Lung (tissue), 12 donors: ENCODE results near the gene SLC25A27. TPM values are rescaled to one million over a fixed set of nuclear protein-coding genes. Genes with fewer than 3 reads are reported as not detected.

Experiments
- ATAC-seq: fragments of 200-7000 bp; cut with Tn5 transposase; one replicate; pipeline ENCODE4 v1.9.1; 2020; ENCODE audit warnings: moderate number of reproducible peaks; ENCODE audit not compliant: insufficient read depth, low FRiP score
- DNase-seq, 3 donors: peaks; one replicate each; pipeline ENCODE4 v3.0.0-alpha.2; 2013 to 2017
- H3K27ac ChIP-seq, 2 donors: one replicate each; pipeline ENCODE4 v1.5.1; 2013; ENCODE audit warnings: mild to moderate bottlenecking in 2 of 2, moderate library complexity in 2 of 2, control low read depth in 1 of 2, inconsistent platforms in 1 of 2, low read depth in 1 of 2, low read length in 1 of 2
- H3K27me3 ChIP-seq, 3 donors: one replicate each; pipeline ENCODE4 v1.5.1; 2013; ENCODE audit warnings: low read length in 2 of 3; ENCODE audit not compliant: control insufficient read depth in 3 of 3, insufficient read depth in 3 of 3
- H3K36me3 ChIP-seq, 4 donors: one replicate each; pipeline ENCODE4 v1.5.1; 2013; ENCODE audit warnings: low read length in 4 of 4, mild to moderate bottlenecking in 1 of 4, moderate library complexity in 1 of 4; ENCODE audit not compliant: control insufficient read depth in 4 of 4, insufficient read depth in 4 of 4
- H3K4me1 ChIP-seq, 5 donors: one replicate each; pipeline ENCODE4 v1.5.1; 2013; ENCODE audit warnings: low read length in 5 of 5, mild to moderate bottlenecking in 2 of 5, moderate library complexity in 1 of 5; ENCODE audit not compliant: control insufficient read depth in 5 of 5, insufficient read depth in 5 of 5
- H3K4me3 ChIP-seq: one replicate; pipeline ENCODE4 v1.5.1; 2013; ENCODE audit warnings: mild to moderate bottlenecking, control low read depth, moderate library complexity
- H3K9ac ChIP-seq, 2 donors: one replicate each; pipeline ENCODE4 v1.5.1; 2013; ENCODE audit warnings: low read length in 2 of 2, control low read depth in 1 of 2; ENCODE audit not compliant: insufficient read depth in 1 of 2
- H3K9me3 ChIP-seq, 4 donors: one replicate each; pipeline ENCODE4 v1.5.1; 2013; ENCODE audit warnings: low read length in 3 of 4, mild to moderate bottlenecking in 1 of 4, moderate library complexity in 1 of 4; ENCODE audit not compliant: control insufficient read depth in 4 of 4, insufficient read depth in 3 of 4
- CTCF ChIP-seq: IDR thresholded peaks from 2 replicates; pipeline ENCODE4 v1.5.1; 2012; ENCODE audit warnings: mild to moderate bottlenecking; ENCODE audit errors: control extremely low read depth, extremely low read depth
- WGBS, 2 donors: extraction: QIAGEN DNeasy Blood & Tissue Kit; methylation state at CpG; one replicate each; pipeline ENCODE4 v1.1.7; 2013; 5-methylcytosine and 5-hydroxymethylcytosine counted together
- polyA plus RNA-seq, 2 donors: library from polyadenylated mRNA; stranded (reverse); fragments of 200-250 nt; gene quantifications; one replicate each; pipeline ENCODE4 v1.2.1, GENCODE V29; 2013
- total RNA-seq, 2 donors: library from RNA; depleted of rRNA in 1 of 2; stranded (reverse); fragments of >200 nt in 1 of 2; gene quantifications; one replicate each; pipeline ENCODE4 v1.2.1, GENCODE V29; 2014 to 2021
- donor health status: control.
- donor health status: control.
- donor health status: Bipolar disorder and iron deficiency.
- donor health status: healthy.
- donor health status: DM: yes; HTN: yes; CAD: no.

The SLC25A27 gene
- total and polyA plus RNA-seq, 4 donors: 2.9 to 99.3 (median 12.2) TPM

DNA sequence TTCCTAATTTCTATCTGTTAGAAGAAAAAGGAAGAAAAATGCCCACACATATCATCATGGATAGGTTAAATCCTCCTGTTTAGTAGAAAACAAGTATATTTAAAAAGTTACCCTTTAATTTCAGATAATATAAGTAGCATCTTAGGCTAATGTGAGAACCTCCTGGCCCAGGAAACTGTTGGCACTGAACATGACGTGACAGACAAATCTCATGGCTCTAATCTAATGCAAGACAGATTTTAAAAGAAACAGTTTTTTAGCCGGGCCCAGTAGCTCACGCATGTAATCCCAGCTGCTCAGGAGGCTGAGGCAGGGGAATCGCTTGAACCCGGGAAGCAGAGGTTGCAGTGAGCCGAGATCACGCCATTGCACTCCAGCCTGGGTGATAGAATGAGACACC is 23.1 kb upstream of the SLC25A27 start:
- 94 to 97% methylated on average over 7 of the region's 7 CpGs for WGBS, 2 donors
- TF ChIP-seq CTCF: no peak
- H3K4me3 ChIP-seq: no peak overlapping the region
- H3K36me3 ChIP-seq: peaks cover 0 to 2% (median 0%) of the 10 kb centered on the region in 4 donors
- ATAC-seq (no peak), DNase-seq (no peak)
- no peak overlapping the region for H3K9ac ChIP-seq
- no peaks in the 10 kb centered on the region for H3K9me3 ChIP-seq
- peaks cover 0 to 4% (median 0%) of the 10 kb centered on the region in 5 donors for H3K4me1 ChIP-seq
- no peak overlapping the region for H3K27ac ChIP-seq
- H3K27me3 ChIP-seq: no peaks in the 10 kb centered on the region

DNA sequence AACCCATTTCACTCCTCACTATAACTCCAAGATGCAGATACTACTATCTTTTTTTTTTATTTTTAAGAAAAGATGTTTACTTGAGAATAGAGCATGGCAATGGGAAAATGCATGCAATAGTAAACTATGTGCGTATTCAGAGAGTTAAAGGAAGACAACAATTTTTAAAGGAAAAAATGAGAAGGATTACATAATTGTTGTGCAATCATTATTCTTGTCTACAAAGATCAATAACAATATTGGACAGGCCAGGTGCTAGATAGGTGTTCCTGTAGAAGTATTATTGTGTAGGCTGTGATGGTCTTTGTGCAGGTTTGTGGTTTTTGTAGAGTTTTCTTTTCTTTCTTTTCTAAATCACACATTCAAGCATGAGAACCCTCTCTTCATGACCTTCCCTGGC is 20.7 kb upstream of the SLC25A27 start:
- no peaks in the 10 kb centered on the region for H3K27me3 ChIP-seq
- H3K9me3 ChIP-seq: no peaks in the 10 kb centered on the region
- peaks cover 0 to 6% (median 0%) of the 10 kb centered on the region in 5 donors for H3K4me1 ChIP-seq
- TF ChIP-seq CTCF: no peak
- no peak for DNase-seq
- H3K9ac ChIP-seq: no peak overlapping the region
- WGBS, 2 donors: 98% methylated on average over 1 of the region's 1 CpG
- ATAC-seq: no peak
- no peak overlapping the region for H3K4me3 ChIP-seq
- no peaks in the 10 kb centered on the region for H3K36me3 ChIP-seq
- no peak overlapping the region for H3K27ac ChIP-seq

GRCh38 chr6:46635462-46635861 is 17.3 kb upstream of the SLC25A27 start:
- Histone ChIP-seq H3K27me3 (no peaks in the 10 kb centered on the region), H3K36me3 (no peaks in the 10 kb centered on the region), H3K4me3 (no peak overlapping the region), H3K9ac (no peak overlapping the region), H3K27ac (no peak overlapping the region), H3K4me1 (peaks cover 0 to 6% (median 0%) of the 10 kb centered on the region in 5 donors), H3K9me3 (no peaks in the 10 kb centered on the region)
- ATAC-seq (no peak), DNase-seq (no peak)
- WGBS, 2 donors: 93 to 94% methylated on average over 6 of the region's 6 CpGs
- no peak for TF ChIP-seq CTCF

DNA sequence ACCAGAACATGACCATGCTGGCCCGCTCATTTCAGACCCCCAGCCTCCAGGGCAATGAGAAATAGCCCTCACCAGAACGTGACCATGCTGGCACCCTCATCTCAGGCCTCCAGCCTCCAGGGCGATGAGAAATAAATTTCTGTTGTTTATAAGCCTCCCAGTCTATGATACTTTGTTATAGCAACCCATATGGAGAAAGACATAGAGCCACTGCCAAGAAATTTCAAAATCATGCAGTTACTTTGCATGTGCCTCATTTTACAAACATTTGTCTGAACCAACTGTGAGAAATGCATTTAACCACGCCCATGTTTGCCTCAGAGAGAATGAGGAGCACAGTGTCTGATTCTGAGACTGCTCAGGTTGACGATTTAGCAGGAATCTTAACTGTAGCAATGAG is 15.6 kb upstream of the SLC25A27 start:
- peaks cover 0 to 6% (median 0%) of the 10 kb centered on the region in 5 donors for H3K4me1 ChIP-seq
- peak overlapping the region in 1 of 2 donors; percentile 67 for H3K9ac ChIP-seq
- no peaks in the 10 kb centered on the region for H3K9me3 ChIP-seq
- H3K27me3 ChIP-seq: no peaks in the 10 kb centered on the region
- H3K27ac ChIP-seq: peak overlapping the region in 1 of 2 donors; percentile 3
- no peak for TF ChIP-seq CTCF
- 79 to 85% methylated on average over 5 of the region's 5 CpGs for WGBS, 2 donors
- peaks cover 0 to 4% (median 0%) of the 10 kb centered on the region in 4 donors for H3K36me3 ChIP-seq
- DNase-seq (peak; percentile 55 to 92 (median 91)), ATAC-seq (no peak)
- H3K4me3 ChIP-seq: no peak overlapping the region
